CD4-positive, alpha-beta T cell treated with Interleukin-15 for 4 hours (primary cell): Measurements from ENCODE around the gene PRR29.

Source experiments
- DNase-seq: peaks from one replicate; pipeline ENCODE4 v3.0.0-alpha.2; 2020; ENCODE audit warnings: low spot score

Gene PRR29

DNA sequence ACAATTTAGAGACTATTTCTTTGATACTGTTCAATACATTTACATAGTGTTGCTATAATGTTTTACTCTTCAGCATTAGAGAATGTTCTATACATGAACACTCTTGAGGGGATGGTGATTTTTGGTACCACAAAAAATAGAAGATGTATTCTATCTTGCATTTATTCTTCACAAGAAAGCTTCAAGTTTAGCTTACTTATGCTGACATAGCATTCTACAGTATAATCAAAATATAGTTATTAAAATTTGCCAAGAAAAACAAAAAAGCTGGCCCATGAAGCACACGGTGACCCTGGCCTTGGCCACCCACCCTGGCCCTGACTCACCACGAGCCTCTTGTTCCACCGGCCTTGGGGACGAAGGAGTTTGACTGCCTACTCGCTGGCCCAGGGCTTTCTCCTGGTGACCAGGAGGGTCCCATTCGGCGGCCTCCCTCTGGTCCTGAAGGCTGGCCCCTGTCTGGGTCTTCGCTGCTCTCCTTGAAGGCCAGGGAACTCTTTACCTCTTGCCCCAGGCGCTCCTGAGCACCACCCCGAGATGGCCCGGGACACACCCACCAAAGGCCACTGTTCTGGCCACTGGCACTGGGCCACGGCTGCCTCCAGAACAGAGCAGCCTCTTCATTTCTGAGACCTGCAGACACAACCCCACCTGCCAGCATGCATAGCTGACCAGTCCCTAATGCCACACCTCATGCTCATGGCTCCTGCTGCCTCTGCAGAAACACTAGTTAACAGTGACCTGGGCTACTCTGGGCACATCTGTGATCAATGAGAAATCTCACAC is 44.7 kb downstream of the PRR29 start:
- no peak for DNase-seq

- DNase-seq = no peak
These were observed 47.0 kb downstream of the PRR29 start for GRCh38 chr17:64045176-64045575.

DNA sequence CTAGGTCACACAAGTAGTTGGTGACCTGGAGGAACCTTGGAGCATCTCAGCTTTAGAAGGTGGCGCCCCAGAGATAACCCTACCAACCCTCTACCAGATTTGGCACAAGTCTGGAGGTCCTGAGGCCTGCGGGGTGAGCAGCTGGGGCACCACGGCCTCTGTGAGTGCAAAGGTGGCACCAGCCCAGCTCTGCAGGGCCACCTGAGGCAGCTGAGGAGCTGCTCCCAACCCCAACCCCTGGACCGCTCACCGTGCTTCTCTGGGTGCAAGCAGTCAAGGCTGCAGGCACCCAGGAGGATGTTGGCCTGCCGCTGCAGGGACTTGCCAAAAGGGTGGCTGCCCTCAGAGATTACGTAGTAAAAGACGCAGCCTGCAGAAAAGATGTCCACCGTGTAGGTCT is 50.7 kb downstream of the PRR29 start:
- no peak for DNase-seq

DNA sequence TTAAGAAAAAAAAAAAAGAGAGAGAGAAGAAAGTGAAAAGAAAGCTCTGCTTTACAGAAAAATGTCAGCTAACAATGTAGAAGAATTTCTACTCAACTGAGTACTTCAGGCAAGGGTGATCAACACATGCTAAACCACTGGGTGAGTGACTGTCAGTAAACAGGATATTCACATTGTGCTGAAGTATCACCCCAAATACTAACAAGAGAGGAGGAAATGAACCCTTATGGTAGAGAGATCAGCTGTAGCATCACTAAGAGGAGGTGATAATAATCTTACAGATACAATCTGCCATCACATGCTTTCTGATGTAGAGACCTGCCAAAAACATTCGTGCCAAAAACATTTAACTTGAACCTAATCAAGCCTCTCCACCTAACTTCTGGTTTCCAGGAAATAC is 53.0 kb downstream of the PRR29 start:
- DNase-seq = peak; percentile 77

GRCh38 chr17:64053101-64053500 is 55.0 kb downstream of the PRR29 start:
- no peak for DNase-seq
